ENCODE measurements around the gene GMNN.
"Not testable (repeated sequence)": the region's sequence is repeated elsewhere in the genome, so short reads cannot be mapped to it uniquely, and the experiment has no call there.

Gene GMNN

GRCh38 chr6:24761193-24761835 is 13.4 kb upstream of the GMNN start:
- DNase-seq (ENCODE audit: extremely low spot score) = no peak
- TF ChIP-seq, protein P1, sequence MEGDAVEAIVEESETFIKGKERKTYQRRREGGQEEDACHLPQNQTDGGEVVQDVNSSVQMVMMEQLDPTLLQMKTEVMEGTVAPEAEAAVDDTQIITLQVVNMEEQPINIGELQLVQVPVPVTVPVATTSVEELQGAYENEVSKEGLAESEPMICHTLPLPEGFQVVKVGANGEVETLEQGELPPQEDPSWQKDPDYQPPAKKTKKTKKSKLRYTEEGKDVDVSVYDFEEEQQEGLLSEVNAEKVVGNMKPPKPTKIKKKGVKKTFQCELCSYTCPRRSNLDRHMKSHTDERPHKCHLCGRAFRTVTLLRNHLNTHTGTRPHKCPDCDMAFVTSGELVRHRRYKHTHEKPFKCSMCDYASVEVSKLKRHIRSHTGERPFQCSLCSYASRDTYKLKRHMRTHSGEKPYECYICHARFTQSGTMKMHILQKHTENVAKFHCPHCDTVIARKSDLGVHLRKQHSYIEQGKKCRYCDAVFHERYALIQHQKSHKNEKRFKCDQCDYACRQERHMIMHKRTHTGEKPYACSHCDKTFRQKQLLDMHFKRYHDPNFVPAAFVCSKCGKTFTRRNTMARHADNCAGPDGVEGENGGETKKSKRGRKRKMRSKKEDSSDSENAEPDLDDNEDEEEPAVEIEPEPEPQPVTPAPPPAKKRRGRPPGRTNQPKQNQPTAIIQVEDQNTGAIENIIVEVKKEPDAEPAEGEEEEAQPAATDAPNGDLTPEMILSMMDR (IDR thresholded peaks at IDR 0.05; ENCODE audit: control extremely low read depth, extremely low read depth, low read depth, missing control alignments) = no peak
- ChIA-PET CTCF (interaction anchor here (0.8 to 2.4 kb wide), 6 partner anchors 13 to 237 kb away, joined by 3 to 8 read pairs (median 3); partner anchors contain the start of gene GMNN), POLR2A (no interaction called here)

DNA sequence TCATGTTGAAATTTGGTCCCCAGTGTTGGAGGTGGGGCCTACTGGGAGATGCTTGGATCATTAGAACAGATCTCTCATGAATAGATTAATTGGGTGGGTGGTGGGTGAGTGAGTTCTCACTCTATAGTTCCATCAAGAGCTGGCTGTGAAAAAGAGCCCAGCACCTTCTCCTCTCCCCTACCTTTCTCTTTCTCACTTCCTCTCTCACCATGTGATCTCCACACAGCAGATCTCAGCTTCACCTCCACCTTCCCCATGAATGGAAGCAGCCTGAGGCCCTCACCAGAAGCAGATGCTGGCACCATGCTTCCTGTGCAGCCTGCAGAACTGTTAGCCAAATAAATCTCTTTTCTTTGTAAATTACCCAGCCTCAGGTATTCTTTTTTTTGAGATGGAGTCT is 12.9 kb upstream of the GMNN start:
- CTCF ChIA-PET = interaction anchor here (1.2 to 2.4 kb wide), 4 partner anchors 20 to 181 kb away, joined by 3 to 8 read pairs (median 4); no protein-coding TSS in a partner anchor
- no peak for DNase-seq (ENCODE audit: extremely low spot score)
- TF ChIP-seq, protein P1 (IDR thresholded peaks at IDR 0.05; ENCODE audit: control extremely low read depth, extremely low read depth, low read depth, missing control alignments) = no peak
- POLR2A ChIA-PET = no interaction called here

GRCh38 chr6:24763578-24763977 is 11.2 kb upstream of the GMNN start:
- ChIA-PET CTCF (interaction anchor here (1.2 to 5.7 kb wide), 2 partner anchors 17 to 181 kb away, joined by 5 to 54 read pairs; no protein-coding TSS in a partner anchor), POLR2A (interaction anchor here (0.5 kb wide), 1 partner anchor 387 kb away, joined by 3 read pairs; no protein-coding TSS in a partner anchor)
- TF ChIP-seq, protein P1 (IDR thresholded peaks at IDR 0.05; ENCODE audit: control extremely low read depth, extremely low read depth, low read depth, missing control alignments) = no peak
- no peak for DNase-seq (ENCODE audit: extremely low spot score)

DNA sequence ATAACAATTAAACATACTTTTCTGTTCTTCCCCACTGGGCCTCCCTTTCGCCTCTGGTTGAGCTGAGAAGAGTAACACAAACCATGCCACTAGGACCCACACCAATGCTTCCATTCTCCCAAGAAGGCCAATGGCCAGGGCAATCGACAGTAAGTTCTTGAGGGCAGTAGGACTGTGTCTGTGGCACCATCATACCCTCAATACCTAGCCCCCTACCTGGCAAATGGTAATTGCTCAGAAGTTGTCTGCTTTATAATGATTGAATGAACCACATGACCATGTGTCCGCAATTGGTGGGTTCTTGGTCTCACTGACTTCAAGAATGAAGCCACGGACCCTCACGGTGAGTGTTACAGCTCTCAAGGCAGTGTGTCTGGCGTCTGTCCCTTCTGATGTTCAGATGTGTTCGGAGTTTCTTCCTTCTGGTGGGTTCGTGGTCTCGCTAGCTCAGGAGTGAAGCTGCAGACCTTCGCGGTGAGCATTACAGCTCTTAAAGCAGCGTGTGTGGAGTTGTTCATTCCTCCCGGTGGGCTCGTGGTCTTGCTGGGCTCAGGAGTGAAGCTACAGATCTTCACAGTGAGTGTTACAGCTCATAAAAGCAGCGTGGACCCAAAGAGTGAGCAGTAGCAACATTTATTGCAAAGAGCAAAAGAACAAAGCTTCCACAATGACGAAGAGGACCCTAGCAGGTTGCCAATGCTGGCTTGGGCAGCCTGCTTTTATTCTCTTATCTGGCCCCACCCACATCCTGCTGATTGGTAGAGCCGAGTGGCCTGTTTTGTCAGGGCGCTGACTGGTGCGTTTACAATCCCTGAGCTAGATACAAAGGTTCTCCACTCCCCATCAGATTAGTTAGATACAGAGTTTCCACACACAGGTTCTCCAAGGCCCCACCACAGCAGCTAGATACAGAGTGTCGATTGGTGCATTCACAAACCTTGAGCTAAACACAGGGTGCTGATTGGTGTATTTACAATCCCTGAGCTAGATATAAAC is 9.6 kb upstream of the GMNN start:
- POLR2A ChIA-PET; DNase-seq (ENCODE audit: extremely low spot score): not testable (repeated sequence)
- CTCF ChIA-PET = interaction anchor here (1.0 to 5.7 kb wide), 5 partner anchors 9 to 299 kb away, joined by 3 to 54 read pairs (median 3); no protein-coding TSS in a partner anchor

DNA sequence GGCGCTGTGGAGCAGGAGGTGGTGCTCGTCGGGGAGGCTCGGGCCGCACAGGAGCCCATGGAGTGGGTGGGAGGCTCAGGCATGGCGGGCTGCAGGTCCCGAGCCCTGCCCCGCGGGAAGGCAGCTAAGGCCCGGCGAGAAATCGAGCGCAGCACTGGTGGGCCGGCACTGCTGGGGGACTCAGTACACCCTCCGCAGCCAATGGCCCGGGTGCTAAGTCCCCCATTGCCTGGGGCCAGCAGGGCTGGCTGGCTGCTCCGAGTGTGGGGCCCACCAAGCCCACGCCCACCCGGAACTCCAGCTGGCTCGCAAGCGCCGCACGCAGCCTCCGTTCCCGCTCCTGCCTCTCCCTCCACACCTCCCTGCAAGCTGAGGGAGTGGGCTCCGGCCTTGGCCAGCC is 8.8 kb upstream of the GMNN start:
- CTCF ChIA-PET = interaction anchor here (1.0 to 5.7 kb wide), 8 partner anchors 8 to 298 kb away, joined by 3 to 54 read pairs (median 4); no protein-coding TSS in a partner anchor
- DNase-seq (ENCODE audit: extremely low spot score); POLR2A ChIA-PET: not testable (repeated sequence)

GRCh38 chr6:24766680-24767462 is 7.9 kb upstream of the GMNN start:
- ChIA-PET CTCF (interaction anchor here (0.9 to 5.7 kb wide), 9 partner anchors 9 to 203 kb away, joined by 3 to 54 read pairs (median 4); no protein-coding TSS in a partner anchor), POLR2A (no interaction called here)
- peak; percentile 63 for DNase-seq (ENCODE audit: extremely low spot score)
- TF ChIP-seq, protein P1 (IDR thresholded peaks at IDR 0.05; ENCODE audit: control extremely low read depth, extremely low read depth, low read depth, missing control alignments) = peak; percentile 49

GRCh38 chr6:24768361-24768760 is 6.4 kb upstream of the GMNN start:
- CTCF ChIA-PET = interaction anchor here (5.7 kb wide), 1 partner anchor 186 kb away, joined by 54 read pairs; no protein-coding TSS in a partner anchor
- POLR2A ChIA-PET = no interaction called here
- TF ChIP-seq, protein P1 (IDR thresholded peaks at IDR 0.05; ENCODE audit: control extremely low read depth, extremely low read depth, low read depth, missing control alignments) = no peak
- DNase-seq (ENCODE audit: extremely low spot score) = no peak

All from GM10248 (cell line).